ENCODE measurements around the gene TRIM38.

GRCh38 chr6:25960734-25961133 is 1.9 kb upstream of the TRIM38 start:
- TF ChIP-seq CTCF (conservative IDR thresholded peaks at IDR 0.05): no peak
- TF ChIP-seq ZFX (IDR thresholded peaks at IDR 0.05): no peak

Measured in C4-2B (cell line).